GM12891 (cell line): ENCODE measurements around the gene CRTC2.

Experiments
- PAX5 ChIP-seq: IDR thresholded peaks from 2 replicates; pipeline ENCODE4 v1.6.1; 2011; ENCODE audit warnings: low read length, moderate library complexity, mild to moderate bottlenecking; ENCODE audit not compliant: insufficient read depth, severe bottlenecking
- POLR2A ChIP-seq: IDR thresholded peaks from 2 replicates; pipeline ENCODE4 v1.6.1; 2011; ENCODE audit warnings: low read depth, low read length, control low read depth
- POLR2AphosphoS5 ChIP-seq: IDR thresholded peaks from 2 replicates; pipeline ENCODE4 v1.6.1; 2011; ENCODE audit warnings: low read depth, low read length, control low read depth
- POU2F2 ChIP-seq: IDR thresholded peaks from 2 replicates; pipeline ENCODE4 v1.6.1; 2011; ENCODE audit warnings: low read depth, mild to moderate bottlenecking, control low read depth, low read length, moderate library complexity
- SPI1 ChIP-seq: IDR thresholded peaks from 2 replicates; pipeline ENCODE4 v1.6.1; 2011; ENCODE audit warnings: low read depth, low read length, control low read depth
- TAF1 ChIP-seq: IDR thresholded peaks from 2 replicates; pipeline ENCODE4 v1.6.1; 2011; ENCODE audit warnings: low read depth, low read length, control low read depth

DNA sequence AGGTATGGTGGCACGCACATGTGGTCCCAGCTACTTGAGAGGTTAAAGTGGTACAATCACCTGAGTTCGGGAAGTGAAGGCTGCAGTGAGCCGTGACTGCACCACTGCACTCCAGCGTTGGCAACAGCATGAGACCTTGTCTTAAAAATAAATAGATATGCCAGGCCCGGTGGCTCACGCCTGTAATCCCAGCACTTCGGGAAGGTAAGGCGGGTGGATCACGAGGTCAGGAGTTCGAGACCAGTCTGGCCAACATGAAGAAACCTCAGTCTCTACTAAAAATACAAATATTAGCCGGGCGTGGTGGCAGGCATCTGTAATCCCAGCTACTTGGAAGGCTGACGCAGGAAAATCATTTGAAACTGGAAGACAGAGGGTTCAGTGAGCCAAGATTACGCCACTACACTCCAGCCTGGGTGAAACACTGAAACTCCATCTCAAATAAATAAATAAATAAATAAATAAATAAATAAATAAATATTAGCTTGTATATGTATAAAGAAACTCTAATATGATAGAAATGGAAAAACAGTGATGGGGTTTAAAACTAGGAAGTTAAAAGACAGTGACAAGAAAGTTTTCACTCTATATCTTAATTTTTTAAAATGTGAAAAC is 54.5 kb downstream of the CRTC2 start:
- no peak for TF ChIP-seq POLR2AphosphoS5
- TF ChIP-seq POLR2A: no peak
- no peak for TF ChIP-seq SPI1
- TF ChIP-seq TAF1: no peak
- TF ChIP-seq POU2F2: no peak
- no peak for TF ChIP-seq PAX5
